GM18873 (cell line): ENCODE measurements around the gene CAMK2A.

Experiments used
- ATAC-seq: cut with Tn5 transposase; IDR thresholded peaks from one replicate; pipeline ENCODE4 v1.9.1; 2021; ENCODE audit warnings: mild to moderate bottlenecking, moderate library complexity, moderate number of reproducible peaks; ENCODE audit not compliant: unreplicated experiment, low FRiP score

Gene CAMK2A

GRCh38 chr5:150195736-150196485 is 93.7 kb downstream of the CAMK2A start:
- ATAC-seq: no peak

- ATAC-seq: no peak
Observed at GRCh38 chr5:150192462-150192861, 97.1 kb downstream of the CAMK2A start.

GRCh38 chr5:150190987-150191386 is 98.6 kb downstream of the CAMK2A start:
- no peak for ATAC-seq

GRCh38 chr5:150190503-150190979 is 99.0 kb downstream of the CAMK2A start:
- no peak for ATAC-seq

- ATAC-seq: no peak
Observed at GRCh38 chr5:150189728-150190502, 99.7 kb downstream of the CAMK2A start, which contains the start of gene SLC6A7. TSS of gene SLC6A7 (plus strand) at chr5:150190062. CDS start at chr5:150190328, 266 bp downstream.

GRCh38 chr5:150189326-150189725 is 100.2 kb downstream of the CAMK2A start:
- no peak for ATAC-seq

GRCh38 chr5:150188146-150188842 is 101.3 kb downstream of the CAMK2A start:
- ATAC-seq: no peak

GRCh38 chr5:150186897-150187296 is 102.7 kb downstream of the CAMK2A start:
- ATAC-seq: no peak

- ATAC-seq: no peak
Observed at GRCh38 chr5:150186137-150186536, 103.4 kb downstream of the CAMK2A start.

GRCh38 chr5:150184990-150185912 is 104.3 kb downstream of the CAMK2A start:
- no peak for ATAC-seq

GRCh38 chr5:150184006-150184405 is 105.6 kb downstream of the CAMK2A start:
- ATAC-seq: no peak

- no peak for ATAC-seq
Observed at GRCh38 chr5:150183436-150183835, 106.1 kb downstream of the CAMK2A start.

- no peak for ATAC-seq
Observed at GRCh38 chr5:150182774-150183173, 106.8 kb downstream of the CAMK2A start.

GRCh38 chr5:150181766-150182545 is 107.6 kb downstream of the CAMK2A start:
- no peak for ATAC-seq

- no peak for ATAC-seq
Observed at GRCh38 chr5:150181027-150181426, 108.5 kb downstream of the CAMK2A start.

- no peak for ATAC-seq
Observed at GRCh38 chr5:150180241-150181026, 109.1 kb downstream of the CAMK2A start.

GRCh38 chr5:150179019-150179620 is 110.5 kb downstream of the CAMK2A start:
- no peak for ATAC-seq

- no peak for ATAC-seq
Observed at GRCh38 chr5:150178262-150178661, 111.3 kb downstream of the CAMK2A start.
